Subcutaneous preadipocyte (primary cell): ENCODE results near the gene ADRA2B. TPM values are rescaled to one million over a fixed set of nuclear protein-coding genes. Genes with fewer than 3 reads are reported as not detected.

ENCODE experiments used
- total RNA-seq: library from RNA; depleted of rRNA; stranded (reverse); fragments of >200 nt; gene quantifications from 2 replicates; pipeline ENCODE4 v1.2.3, GENCODE V29; 2012

ADRA2B gene
- total RNA-seq: not detected in 2 replicates

DNA sequence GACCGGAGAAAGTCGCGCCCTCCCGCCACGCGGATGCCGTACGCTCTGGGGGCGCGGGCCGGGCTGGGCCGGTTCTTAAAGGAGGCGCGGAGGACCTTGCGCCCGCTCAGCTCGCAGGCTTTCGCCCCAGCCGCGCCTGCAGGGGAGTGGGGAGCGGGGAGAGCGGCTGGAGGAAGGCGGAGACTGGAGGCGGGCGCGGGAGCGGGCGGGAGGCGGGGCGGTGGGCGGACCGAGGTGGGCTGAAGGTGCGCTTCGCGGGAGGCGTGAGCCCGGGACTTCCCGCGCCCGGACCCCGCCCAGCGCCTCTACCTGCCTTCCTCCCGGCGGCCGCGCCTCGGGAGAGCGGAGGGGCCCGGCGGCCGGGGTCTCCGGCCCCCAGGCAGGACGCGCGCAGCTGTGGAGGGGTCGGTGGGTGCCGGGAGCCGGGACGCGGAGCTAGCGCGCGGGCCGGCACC, at the start of gene ADRA2B:
TSS of gene ADRA2B (minus strand) at position 148 of the 455 bp plus-strand sequence. CDS start 422 bp downstream, outside the sequence.

GRCh38 chr2:96145036-96145847, 28.9 kb upstream of the ADRA2B start, which contains the start of gene DUSP2:
Gene DUSP2, minus strand, starts transcription at chr2:96145440. Its CDS starts 86 bp downstream, at chr2:96145354.

GRCh38 chr2:96138179-96139145, 22.1 kb upstream of the ADRA2B start, which contains the start of gene ASTL:
Gene ASTL, minus strand, starts transcription at chr2:96138502. Its CDS starts 66 bp downstream, at chr2:96138436.

Other genes with a start within 250 kb of the ADRA2B start
- gene ANKRD36C, start 124.7 kb downstream of the ADRA2B start, total RNA-seq: 35.6 and 60.6 TPM in 2 replicates
- gene GPAT2, start 81.7 kb downstream of the ADRA2B start, total RNA-seq: 12.5 and 21.7 TPM in 2 replicates
- gene ASTL, start 21.9 kb upstream of the ADRA2B start, total RNA-seq: not detected in 2 replicates
- 0.37 and 0.78 TPM in 2 replicates for gene DUSP2, start 28.9 kb upstream of the ADRA2B start, total RNA-seq
- 143 and 186 TPM in 2 replicates for gene STARD7, start 92.3 kb upstream of the ADRA2B start, total RNA-seq
- 19.5 and 22.7 TPM in 2 replicates for gene TMEM127, start 149.4 kb upstream of the ADRA2B start, total RNA-seq
- 112 TPM in 2 replicates for gene CIAO1, start 149.7 kb upstream of the ADRA2B start, total RNA-seq
- gene SNRNP200, start 189.0 kb upstream of the ADRA2B start, total RNA-seq: 37.1 and 47.3 TPM in 2 replicates
- 1.8 and 2.3 TPM in 2 replicates for gene ITPRIPL1, start 208.7 kb upstream of the ADRA2B start, total RNA-seq
- gene NCAPH, start 219.2 kb upstream of the ADRA2B start, total RNA-seq: 12.1 and 22.3 TPM in 2 replicates